Hematopoietic multipotent progenitor cell treated with erythropoietin and hydrocortisone succinate and interleukin-3 and kit ligand, for 6 days (in vitro differentiated cells): ENCODE results near the gene TWIST2.

ENCODE experiments used
- DNase-seq: peaks from one replicate; pipeline ENCODE4 v3.0.0-alpha.2; 2015

Gene TWIST2

DNA sequence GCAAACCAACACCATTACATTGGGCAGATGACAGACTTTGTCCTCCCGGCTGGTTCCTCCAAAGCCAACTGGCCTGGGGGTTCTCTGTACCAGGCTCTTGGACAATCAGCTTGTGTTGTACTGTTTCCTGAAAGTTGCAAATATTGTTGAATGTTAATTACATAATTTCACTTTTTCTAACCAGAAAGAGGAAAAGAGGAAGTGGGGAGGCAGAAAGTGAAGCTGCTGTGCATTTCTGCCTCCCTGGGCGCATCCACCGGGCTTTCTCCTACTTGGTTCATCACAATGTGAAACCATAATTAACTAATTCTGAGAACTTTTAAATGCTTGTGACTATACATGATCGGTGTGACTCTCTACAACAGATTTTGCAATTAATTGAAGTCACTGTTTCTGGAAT, 10.1 kb downstream of the TWIST2 start:
- peak; percentile 23 for DNase-seq

DNA sequence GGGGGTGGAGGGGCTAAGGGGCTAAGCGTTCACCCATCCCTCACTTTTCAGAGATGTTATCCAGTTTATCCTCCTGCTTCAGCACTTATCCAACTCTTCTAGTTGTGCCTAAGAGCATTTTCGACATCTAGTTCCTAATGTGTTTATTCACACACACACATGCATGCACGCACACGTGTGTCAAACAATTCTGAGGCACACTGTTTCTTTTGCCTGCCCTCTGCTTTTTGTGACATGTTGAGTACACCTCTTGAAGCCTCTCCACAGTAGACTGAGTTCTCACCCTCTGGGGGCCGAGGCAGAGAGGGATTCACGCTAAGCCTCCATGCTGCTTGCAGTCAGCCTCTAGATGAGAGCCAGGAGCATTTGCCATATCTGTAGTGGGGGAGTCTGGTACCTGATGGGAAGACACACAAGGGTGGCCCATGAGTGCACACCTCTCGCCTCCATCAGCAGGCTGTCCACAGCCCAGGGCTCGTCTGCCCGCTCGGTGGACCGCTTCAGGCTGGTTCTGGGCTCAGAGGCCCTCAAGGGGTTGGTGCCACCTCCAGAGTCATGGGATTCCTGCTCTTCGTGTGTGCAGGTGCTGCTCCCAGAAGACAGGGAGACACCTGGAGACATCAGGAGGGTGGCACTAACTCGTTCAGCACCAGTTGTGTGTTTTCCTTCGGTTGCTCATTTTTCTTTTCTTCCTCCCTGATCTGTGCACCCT, 11.9 kb downstream of the TWIST2 start:
- DNase-seq, result no peak

DNA sequence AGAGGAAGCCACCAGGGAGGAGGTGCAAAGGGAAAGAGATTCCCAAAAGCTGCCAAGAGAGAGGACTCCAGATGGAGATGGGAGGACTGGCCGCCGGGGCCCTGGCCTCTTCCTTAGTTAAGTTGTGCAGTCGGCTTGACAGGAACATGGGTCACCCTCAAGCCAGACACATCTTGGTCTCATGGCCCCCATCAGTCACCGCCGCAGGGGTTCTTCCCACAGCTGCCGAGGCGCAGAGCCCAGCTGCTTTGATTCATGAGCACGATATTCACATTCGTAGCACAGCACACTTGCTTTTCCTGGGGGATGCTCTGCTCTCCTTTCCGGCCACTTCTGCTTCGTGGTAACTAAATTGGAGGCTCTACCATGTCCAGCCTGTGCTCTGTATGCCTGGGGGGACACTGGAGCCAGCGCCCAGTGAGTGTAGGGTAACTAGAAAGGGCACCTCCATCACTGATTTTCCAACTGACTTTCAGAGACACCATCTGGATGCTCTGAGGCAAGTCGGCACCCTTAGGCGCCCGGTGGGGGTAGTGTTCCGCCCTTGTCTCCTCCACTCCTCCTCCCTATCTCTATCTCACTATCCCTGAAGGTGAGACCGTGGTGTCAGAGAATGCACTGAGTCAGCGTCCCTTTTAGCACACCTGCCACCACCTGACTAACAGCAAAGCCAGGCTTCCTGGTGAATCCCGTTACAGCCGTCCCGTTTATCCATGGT, 13.3 kb downstream of the TWIST2 start:
- DNase-seq, result no peak

GRCh38 chr2:238861766-238862315, 14.0 kb downstream of the TWIST2 start:
- DNase-seq, result no peak

GRCh38 chr2:238862701-238863100, 14.8 kb downstream of the TWIST2 start:
- no peak for DNase-seq

DNA sequence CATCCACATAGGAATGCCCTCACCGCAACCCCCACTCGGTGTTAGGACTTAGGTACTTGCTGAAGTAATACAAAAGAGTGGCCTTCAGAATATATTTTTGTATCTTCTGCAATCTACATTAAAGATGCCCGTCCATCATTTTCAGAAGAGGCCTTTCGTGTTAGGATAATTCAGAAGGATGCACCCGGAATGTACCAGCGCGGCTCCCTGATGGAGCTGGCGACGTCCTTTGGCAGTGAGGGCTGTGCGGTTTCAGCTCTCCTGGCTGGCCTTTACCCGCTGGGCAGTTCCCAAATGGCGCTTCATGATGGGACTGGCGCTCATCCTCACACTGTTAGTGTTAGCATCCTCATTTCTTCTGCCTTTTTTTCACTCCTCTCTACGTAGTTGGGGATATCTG, 15.3 kb downstream of the TWIST2 start:
- no peak for DNase-seq

- no peak for DNase-seq
These were observed 15.9 kb downstream of the TWIST2 start for GRCh38 chr2:238863749-238864206.

- DNase-seq, result no peak
These were observed 16.5 kb downstream of the TWIST2 start for GRCh38 chr2:238864207-238865014.

DNA sequence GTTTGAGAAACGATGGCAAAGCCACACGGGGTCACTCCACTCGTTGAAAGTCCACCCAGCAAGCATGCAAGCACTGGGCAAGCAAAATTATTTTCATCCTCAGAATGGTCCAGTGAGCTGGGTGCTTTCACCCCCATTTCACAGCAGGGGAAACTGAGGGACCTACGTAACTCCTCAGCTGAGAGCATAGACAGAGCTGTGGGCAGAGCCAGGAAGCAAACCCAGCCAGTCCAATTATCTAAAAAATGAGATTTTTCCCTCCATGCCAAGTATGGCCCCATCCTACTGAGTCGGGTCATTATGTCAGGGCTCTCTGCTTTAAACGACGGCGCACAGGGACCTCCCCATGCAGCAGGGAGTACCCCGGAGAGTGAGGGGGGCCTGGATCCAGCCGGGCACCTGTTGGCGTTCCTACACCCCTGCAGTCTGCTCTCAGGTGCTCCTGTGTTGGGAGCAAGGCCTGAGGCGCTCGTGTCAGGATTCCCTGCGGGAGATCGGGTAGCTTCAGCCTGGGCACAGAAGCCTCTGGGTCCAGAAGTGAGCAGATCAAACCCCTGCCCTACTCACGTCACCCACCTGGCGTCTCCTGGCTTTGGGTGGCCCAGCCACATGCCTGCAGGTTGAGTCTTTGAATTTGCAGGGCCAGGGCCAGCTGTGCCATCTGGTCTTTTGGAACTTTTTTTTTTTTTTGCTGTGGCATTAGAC, 17.3 kb downstream of the TWIST2 start:
- DNase-seq, result no peak

DNA sequence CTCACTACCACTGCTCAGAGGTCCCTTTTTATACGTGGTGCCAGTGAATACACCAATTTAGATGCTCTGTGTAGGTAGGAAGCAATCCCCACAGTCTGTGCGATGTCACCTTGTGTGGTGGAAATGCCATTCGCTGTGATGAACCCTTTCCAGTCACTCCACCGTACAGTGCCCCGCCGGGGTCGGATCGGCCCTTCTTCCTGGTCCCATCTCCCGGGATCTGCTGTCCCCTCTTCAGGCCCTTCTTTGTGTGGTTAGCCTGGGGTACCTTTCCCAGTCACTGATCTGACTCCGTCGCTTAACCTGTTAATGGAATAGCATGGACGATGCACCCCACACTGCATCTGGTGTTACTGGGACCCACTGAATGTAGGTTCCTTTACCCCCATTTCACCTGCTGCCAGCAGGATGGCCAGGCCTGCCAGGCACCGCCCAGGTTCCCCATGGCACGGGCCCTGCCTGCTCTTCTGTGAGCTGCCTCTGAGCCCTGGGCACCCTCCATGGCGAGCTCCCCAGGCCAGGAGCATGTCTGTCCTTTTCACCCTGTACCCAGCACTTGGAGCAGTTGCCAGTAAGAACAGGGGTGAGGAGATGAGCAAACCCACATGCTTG, 18.0 kb downstream of the TWIST2 start:
- no peak for DNase-seq

DNA sequence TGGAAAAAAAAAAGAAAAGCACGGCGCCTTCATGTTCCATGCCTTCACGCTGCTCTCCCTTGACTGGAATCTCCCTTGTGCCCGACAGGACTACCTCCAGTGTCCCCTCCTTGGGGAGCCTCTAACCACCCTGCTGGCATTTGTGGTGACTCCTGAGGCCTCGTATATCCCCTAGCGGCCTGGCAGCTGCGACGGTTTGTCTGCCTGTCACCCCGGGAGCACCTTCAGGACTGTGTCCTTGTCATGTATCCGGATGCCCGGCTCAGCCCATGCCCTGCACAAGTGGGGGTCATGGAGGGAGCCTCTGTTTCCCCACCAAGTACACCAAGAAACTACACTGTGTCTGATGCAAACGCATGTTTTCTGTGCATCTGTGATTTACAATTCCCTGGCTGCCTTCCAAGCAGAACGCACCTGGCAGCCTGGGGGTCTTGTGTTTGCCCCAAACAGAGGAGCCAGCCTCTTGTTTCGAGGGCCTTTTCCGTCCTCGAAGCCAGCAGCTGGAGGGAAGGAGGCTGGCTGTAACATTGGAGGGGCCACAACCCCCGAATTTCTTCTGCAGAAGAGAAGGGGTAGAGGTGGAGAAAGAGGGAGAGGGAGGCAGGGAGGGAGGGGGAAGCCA, 18.9 kb downstream of the TWIST2 start:
- no peak for DNase-seq

DNA sequence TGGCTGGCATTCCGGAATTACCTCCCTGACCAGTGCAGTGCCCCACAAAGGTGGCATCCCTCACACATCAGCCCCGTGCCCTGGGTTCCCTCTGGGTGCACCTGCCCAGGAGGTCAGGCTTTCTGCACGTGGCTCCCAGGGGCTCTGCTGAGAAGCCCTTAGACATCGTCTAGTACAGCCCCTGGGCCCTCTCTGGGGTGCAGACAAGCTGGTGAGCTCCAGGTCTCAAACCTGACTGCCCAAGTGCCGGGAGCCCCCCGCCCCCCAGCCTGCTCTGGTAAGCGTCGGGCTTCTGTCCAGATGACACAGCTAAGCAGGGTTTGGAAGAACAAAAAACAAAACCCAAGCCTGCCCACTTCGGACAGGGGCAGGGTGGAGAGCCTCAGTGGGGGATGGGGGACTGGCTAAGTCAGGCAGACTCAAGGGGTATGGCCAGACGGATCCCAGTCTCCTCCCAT, 20.2 kb downstream of the TWIST2 start:
- no peak for DNase-seq

DNA sequence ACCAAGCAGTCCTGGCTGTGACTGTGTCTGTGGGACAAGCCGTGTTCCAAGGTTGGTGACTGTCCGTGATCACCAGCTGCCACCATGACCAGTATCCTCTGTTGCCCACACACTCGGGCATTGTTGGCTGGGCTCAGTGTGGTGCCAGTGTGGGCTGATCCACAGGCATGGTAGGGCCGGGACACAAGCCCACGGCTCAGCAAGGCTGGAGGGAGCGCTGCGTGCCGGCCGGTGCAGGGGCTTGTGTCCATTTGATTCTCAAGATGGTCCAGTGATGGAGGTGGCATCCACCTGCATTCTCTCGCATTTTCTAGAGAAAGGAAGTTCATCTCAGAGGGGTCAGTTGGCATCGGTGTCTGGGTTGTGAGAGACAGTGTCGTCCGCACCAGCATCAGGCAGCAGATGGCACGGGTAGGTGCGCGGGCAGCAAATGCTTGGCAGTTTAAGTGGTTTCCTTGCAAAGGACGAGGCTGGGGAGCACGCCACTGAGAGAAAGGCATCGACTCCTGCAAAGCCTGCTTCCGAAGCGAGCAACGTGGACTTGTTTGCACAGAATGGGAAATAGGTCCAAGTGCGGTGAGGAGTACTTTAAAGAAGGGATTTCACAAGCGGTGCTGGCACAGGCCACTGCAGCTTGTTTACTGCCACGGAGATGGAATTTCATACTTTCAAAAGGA, 20.9 kb downstream of the TWIST2 start:
- DNase-seq, result no peak

- DNase-seq, result no peak
These were observed 21.6 kb downstream of the TWIST2 start for GRCh38 chr2:238869293-238870124.

GRCh38 chr2:238870261-238870660, 22.4 kb downstream of the TWIST2 start:
- DNase-seq, result no peak

DNA sequence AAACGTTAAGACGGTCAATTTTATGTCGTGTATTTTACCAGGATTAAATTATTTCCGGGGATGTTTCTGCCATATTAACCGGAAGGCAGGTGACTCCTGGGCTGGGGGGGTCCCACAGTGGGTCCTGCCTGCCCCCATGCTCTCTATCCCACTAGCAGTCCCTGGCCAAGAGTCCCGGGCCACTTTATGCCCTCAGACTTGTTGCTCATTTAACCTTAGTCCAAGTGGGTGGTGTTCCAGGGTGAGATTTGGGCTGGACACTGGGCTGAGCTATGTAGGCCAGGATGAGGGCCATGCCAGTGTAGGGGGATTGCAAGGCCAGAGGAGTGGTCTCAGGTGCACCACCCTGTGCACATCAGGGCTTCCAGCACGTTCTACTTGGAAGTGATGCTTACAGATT, 24.1 kb downstream of the TWIST2 start:
- DNase-seq, result no peak

DNA sequence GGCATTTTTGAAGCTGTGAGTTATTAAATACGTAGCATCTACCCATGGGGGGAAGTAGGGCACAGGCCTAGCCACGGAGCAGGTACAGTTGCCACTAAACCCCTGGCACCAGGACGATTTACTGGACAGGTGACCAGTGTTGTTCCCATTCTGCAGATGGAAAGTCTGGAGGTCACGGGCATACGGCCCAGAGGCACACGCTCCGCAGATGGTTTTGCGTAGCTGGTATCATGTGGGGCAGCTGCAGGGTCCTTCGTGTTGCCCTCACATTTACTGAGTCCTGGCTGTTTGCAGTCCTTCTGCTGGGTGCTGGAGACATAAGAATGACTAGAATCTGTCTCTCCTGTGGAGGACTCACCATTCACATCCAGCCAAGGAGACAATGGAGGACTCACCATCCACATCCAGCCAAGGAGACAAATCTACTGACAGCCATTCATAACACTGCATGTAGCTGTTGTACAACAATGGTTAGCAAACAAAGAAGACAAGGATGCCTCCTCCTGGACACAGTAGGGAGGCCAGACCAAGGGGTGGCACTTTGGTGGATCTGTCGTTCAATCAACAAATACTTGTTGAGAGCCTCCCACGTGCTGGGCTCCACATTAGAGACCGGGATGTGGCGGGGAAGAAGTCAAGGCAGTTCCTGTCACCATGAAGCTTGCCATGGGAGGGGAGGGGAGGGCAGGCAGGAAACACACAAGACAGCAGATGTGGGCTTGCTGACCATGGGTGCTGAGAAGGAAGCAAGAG, 24.9 kb downstream of the TWIST2 start:
- DNase-seq, result no peak

DNA sequence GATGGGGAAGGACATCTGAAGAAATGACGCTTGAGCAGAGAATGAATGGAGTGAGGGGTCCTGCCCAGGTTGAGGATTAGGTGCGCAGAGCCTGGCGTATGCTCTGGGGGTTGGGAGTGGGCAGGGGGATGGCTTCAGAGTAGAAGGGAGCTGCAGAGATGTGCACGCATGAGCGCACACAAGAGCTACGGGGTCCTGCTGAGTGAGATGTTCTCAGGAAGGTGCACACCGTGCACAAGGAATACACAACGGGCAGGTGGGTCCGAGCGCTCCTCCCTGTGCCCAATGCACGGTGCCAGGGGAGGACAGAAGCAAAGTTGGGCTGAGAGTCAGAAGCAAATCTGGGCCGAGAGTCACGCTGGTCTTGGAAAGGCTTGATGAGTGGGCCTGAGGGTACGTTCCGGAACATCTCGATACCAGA, 25.5 kb downstream of the TWIST2 start:
- no peak for DNase-seq

- DNase-seq, result no peak
These were observed 26.0 kb downstream of the TWIST2 start for GRCh38 chr2:238873841-238874240.
